Anterior cingulate cortex (tissue), 58 donors: Measurements from ENCODE around the gene FBP2.
"Not testable (repeated sequence)": the region's sequence is repeated elsewhere in the genome, so short reads cannot be mapped to it uniquely, and the experiment has no call there.

Experiments used
- DNase-seq, 58 donors: peaks; one replicate each; lab custom pipeline; 2025; lab: John Stamatoyannopoulos, UW

FBP2 gene

GRCh38 chr9:94566550-94566949 lies 27.1 kb downstream of the FBP2 start:
- DNase-seq: no peak

- DNase-seq: not testable (repeated sequence)
Observed at GRCh38 chr9:94564279-94564678, 29.3 kb downstream of the FBP2 start.

GRCh38 chr9:94563548-94563947 lies 30.1 kb downstream of the FBP2 start:
- DNase-seq: no peak

- no peak for DNase-seq
Observed at GRCh38 chr9:94560237-94560636, 33.4 kb downstream of the FBP2 start.

- DNase-seq: no peak
Observed at GRCh38 chr9:94557376-94557775, 36.2 kb downstream of the FBP2 start.

GRCh38 chr9:94554439-94555331 lies 38.9 kb downstream of the FBP2 start, which contains the start of gene PCAT7:
Gene PCAT7 (plus strand): TSS chr9:94555083.
- peak in 1 of 58 donors; percentile 11 for DNase-seq

- DNase-seq: no peak
Observed at GRCh38 chr9:94554078-94554438, 39.6 kb downstream of the FBP2 start.

- DNase-seq: no peak
Observed at GRCh38 chr9:94553029-94553938, 40.3 kb downstream of the FBP2 start.

- DNase-seq: no peak
Observed at GRCh38 chr9:94545940-94546339, 47.7 kb downstream of the FBP2 start.

- DNase-seq: not testable (repeated sequence)
Observed at GRCh38 chr9:94544335-94544734, 49.3 kb downstream of the FBP2 start.

- DNase-seq: no peak
Observed at GRCh38 chr9:94538908-94539307, 54.7 kb downstream of the FBP2 start.

GRCh38 chr9:94534901-94535300 lies 58.7 kb downstream of the FBP2 start:
- no peak for DNase-seq

GRCh38 chr9:94533601-94534000 lies 60.0 kb downstream of the FBP2 start:
- DNase-seq: no peak

GRCh38 chr9:94533155-94533554 lies 60.5 kb downstream of the FBP2 start:
- DNase-seq: no peak

- DNase-seq: no peak
Observed at GRCh38 chr9:94528886-94529285, 64.7 kb downstream of the FBP2 start.

- DNase-seq: no peak
Observed at GRCh38 chr9:94526951-94527350, 66.7 kb downstream of the FBP2 start.

- no peak for DNase-seq
Observed at GRCh38 chr9:94526271-94526670, 67.4 kb downstream of the FBP2 start.

GRCh38 chr9:94525396-94526035 lies 68.1 kb downstream of the FBP2 start:
- no peak for DNase-seq

GRCh38 chr9:94517254-94517653 lies 76.4 kb downstream of the FBP2 start:
- no peak for DNase-seq

- no peak for DNase-seq
Observed at GRCh38 chr9:94514722-94515121, 78.9 kb downstream of the FBP2 start.

GRCh38 chr9:94511955-94512265 lies 81.7 kb downstream of the FBP2 start:
- DNase-seq: no peak
